ENCODE measurements around the gene SLC25A18. TPM values are rescaled to one million over a fixed set of nuclear protein-coding genes. Genes with fewer than 3 reads are reported as not detected.

The SLC25A18 gene
- total RNA-seq, 1 experiment from 2014 or later: 0.41 TPM

Other genes starting within 250 kb of the SLC25A18 start
- gene CECR2, start 194.0 kb upstream of the SLC25A18 start, total RNA-seq (2014; rRNA removed; shearing (Covaris generic)): 0.06 and 0.21 TPM in 2 replicates
- 93.4 and 125 TPM in 2 replicates for gene ATP6V1E1, start 65.3 kb downstream of the SLC25A18 start, total RNA-seq (2014; rRNA removed; shearing (Covaris generic))
- 47.0 and 51.1 TPM in 2 replicates for gene BCL2L13, start 75.3 kb downstream of the SLC25A18 start, total RNA-seq (2014; rRNA removed; shearing (Covaris generic))
- 56.2 and 58.6 TPM in 2 replicates for gene BID, start 211.0 kb downstream of the SLC25A18 start, total RNA-seq (2014; rRNA removed; shearing (Covaris generic))

Measured in H4 (cell line).